Bone marrow (tissue), 2 donors: ENCODE data around the gene SRBD1.
A peak's percentile ranks its signal among the peaks of the same experiment; 100 is the strongest.

Experiments used
- DNase-seq, 2 donors: peaks; one replicate each; lab custom pipeline; 2025; lab: John Stamatoyannopoulos, UW

SRBD1 gene

GRCh38 chr2:45596761-45597160, 14.3 kb downstream of the SRBD1 start:
- DNase-seq: no peak

GRCh38 chr2:45595721-45596435, 15.2 kb downstream of the SRBD1 start:
- DNase-seq: no peak

GRCh38 chr2:45591073-45591472, 20.0 kb downstream of the SRBD1 start:
- DNase-seq: no peak

- DNase-seq: no peak
These were observed 22.8 kb downstream of the SRBD1 start for GRCh38 chr2:45588158-45588829.

- no peak for DNase-seq
These were observed 24.5 kb downstream of the SRBD1 start for GRCh38 chr2:45586600-45586999.

GRCh38 chr2:45585267-45585861, 25.7 kb downstream of the SRBD1 start:
- peak in 1 of 2 donors; percentile 52 for DNase-seq

GRCh38 chr2:45583977-45584376, 27.1 kb downstream of the SRBD1 start:
- DNase-seq: no peak

- no peak for DNase-seq
These were observed 28.5 kb downstream of the SRBD1 start for GRCh38 chr2:45582522-45582921.

- DNase-seq: peak in 1 of 2 donors; percentile 62
These were observed 32.8 kb downstream of the SRBD1 start for GRCh38 chr2:45578056-45578843.

- no peak for DNase-seq
These were observed 33.6 kb downstream of the SRBD1 start for GRCh38 chr2:45577441-45577840.

GRCh38 chr2:45575881-45576280, 35.2 kb downstream of the SRBD1 start:
- DNase-seq: peak in 1 of 2 donors; percentile 29

GRCh38 chr2:45572979-45573378, 38.1 kb downstream of the SRBD1 start:
- no peak for DNase-seq

GRCh38 chr2:45571940-45572339, 39.1 kb downstream of the SRBD1 start:
- DNase-seq: no peak

GRCh38 chr2:45570671-45571334, 40.3 kb downstream of the SRBD1 start:
- DNase-seq: no peak

- DNase-seq: no peak
These were observed 42.1 kb downstream of the SRBD1 start for GRCh38 chr2:45568935-45569334.

- peak in 1 of 2 donors; percentile 98 for DNase-seq
These were observed 42.9 kb downstream of the SRBD1 start for GRCh38 chr2:45567974-45568789.

- no peak for DNase-seq
These were observed 43.6 kb downstream of the SRBD1 start for GRCh38 chr2:45567288-45567963.

GRCh38 chr2:45559436-45559835, 51.6 kb downstream of the SRBD1 start:
- no peak for DNase-seq

GRCh38 chr2:45554742-45555140, 56.3 kb downstream of the SRBD1 start:
- no peak for DNase-seq

GRCh38 chr2:45554073-45554741, 56.9 kb downstream of the SRBD1 start:
- DNase-seq: no peak
